ENCODE data around the gene GSK3B.

The GSK3B gene

GRCh38 chr3:120093911-120094775, at the start of gene GSK3B:
Gene GSK3B, minus strand, starts transcription at chr3:120094447. Its CDS starts 1,013 bp downstream, at chr3:120093434.
- no peak for DNase-seq

- no peak for DNase-seq
These were observed 49.4 kb upstream of the GSK3B start for GRCh38 chr3:120143676-120144075.

GRCh38 chr3:120142236-120142635, 48.0 kb upstream of the GSK3B start:
- no peak for DNase-seq

- DNase-seq, result no peak
These were observed 46.0 kb upstream of the GSK3B start for GRCh38 chr3:120140098-120140742.

GRCh38 chr3:120139140-120139539, 44.9 kb upstream of the GSK3B start:
- no peak for DNase-seq

GRCh38 chr3:120137548-120137947, 43.3 kb upstream of the GSK3B start:
- no peak for DNase-seq

GRCh38 chr3:120130656-120131055, 36.4 kb upstream of the GSK3B start:
- DNase-seq, result no peak

- no peak for DNase-seq
These were observed 35.7 kb upstream of the GSK3B start for GRCh38 chr3:120129718-120130513.

GRCh38 chr3:120129051-120129450, 34.8 kb upstream of the GSK3B start:
- DNase-seq, result no peak

GRCh38 chr3:120125992-120126391, 31.7 kb upstream of the GSK3B start:
- no peak for DNase-seq

GRCh38 chr3:120119846-120120510, 25.7 kb upstream of the GSK3B start:
- no peak for DNase-seq

- no peak for DNase-seq
These were observed 20.7 kb upstream of the GSK3B start for GRCh38 chr3:120114981-120115380.

GRCh38 chr3:120114376-120114775, 20.1 kb upstream of the GSK3B start:
- DNase-seq, result no peak

- no peak for DNase-seq
These were observed 19.2 kb upstream of the GSK3B start for GRCh38 chr3:120113128-120114116.

- DNase-seq, result no peak
These were observed 17.7 kb upstream of the GSK3B start for GRCh38 chr3:120111898-120112297.

GRCh38 chr3:120103276-120103675, 9.0 kb upstream of the GSK3B start:
- DNase-seq, result no peak

GRCh38 chr3:120102674-120103073, 8.4 kb upstream of the GSK3B start:
- peak; percentile 43 for DNase-seq

- no peak for DNase-seq
These were observed 8.0 kb upstream of the GSK3B start for GRCh38 chr3:120102232-120102631.

GRCh38 chr3:120101624-120102023, 7.4 kb upstream of the GSK3B start:
- DNase-seq, result no peak

- no peak for DNase-seq
These were observed 6.5 kb upstream of the GSK3B start for GRCh38 chr3:120100711-120101110.

GRCh38 chr3:120098710-120099109, 4.5 kb upstream of the GSK3B start:
- no peak for DNase-seq

GRCh38 chr3:120095979-120096426, 1.8 kb upstream of the GSK3B start:
- DNase-seq, result no peak
